Measurements from ENCODE around the gene CLTC. TPM values are rescaled to one million over a fixed set of nuclear protein-coding genes. Genes with fewer than 3 reads are reported as not detected.

CLTC gene
- total RNA-seq, 2 experiments from 2014 or later: 181 to 183 TPM

Other genes with a start within 250 kb of the CLTC start
- 10 to 100 TPM; 21.3 to 22.2 TPM for gene DHX40, start 54.3 kb upstream of the CLTC start, total RNA-seq
- gene PTRH2, start 87.5 kb downstream of the CLTC start, total RNA-seq: 10 to 100 TPM; 45.3 to 48.9 TPM
- 100 to 1,000 TPM; 228 to 231 TPM for gene VMP1, start 87.8 kb downstream of the CLTC start, total RNA-seq